GM19238 (cell line): ENCODE measurements around the gene OR2T8.

Experiments
- DNase-seq: peaks from one replicate; pipeline ENCODE4 v3.0.0; 2011; ENCODE audit warnings: low spot score; ENCODE audit not compliant: insufficient read length

The OR2T8 gene

DNA sequence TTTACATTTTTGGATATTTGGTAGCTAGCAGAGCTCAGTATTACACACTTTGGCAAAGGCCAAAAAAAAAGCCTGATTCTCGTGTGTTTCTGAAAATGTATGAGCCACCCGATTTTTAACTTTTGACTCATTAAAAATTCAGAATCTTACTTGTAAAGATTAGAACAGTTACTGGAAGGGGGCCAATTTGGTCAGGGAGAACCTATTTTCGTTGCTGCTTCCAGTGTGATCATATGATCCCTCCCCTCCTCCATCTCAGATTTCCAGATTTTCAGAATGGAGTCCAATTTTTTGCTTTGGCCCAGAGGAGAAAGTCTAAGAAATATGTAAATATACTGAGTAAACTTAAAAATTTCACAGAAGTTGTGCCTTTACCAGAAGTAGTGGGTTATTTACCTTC lies 41.7 kb downstream of the OR2T8 start:
- no peak for DNase-seq

DNA sequence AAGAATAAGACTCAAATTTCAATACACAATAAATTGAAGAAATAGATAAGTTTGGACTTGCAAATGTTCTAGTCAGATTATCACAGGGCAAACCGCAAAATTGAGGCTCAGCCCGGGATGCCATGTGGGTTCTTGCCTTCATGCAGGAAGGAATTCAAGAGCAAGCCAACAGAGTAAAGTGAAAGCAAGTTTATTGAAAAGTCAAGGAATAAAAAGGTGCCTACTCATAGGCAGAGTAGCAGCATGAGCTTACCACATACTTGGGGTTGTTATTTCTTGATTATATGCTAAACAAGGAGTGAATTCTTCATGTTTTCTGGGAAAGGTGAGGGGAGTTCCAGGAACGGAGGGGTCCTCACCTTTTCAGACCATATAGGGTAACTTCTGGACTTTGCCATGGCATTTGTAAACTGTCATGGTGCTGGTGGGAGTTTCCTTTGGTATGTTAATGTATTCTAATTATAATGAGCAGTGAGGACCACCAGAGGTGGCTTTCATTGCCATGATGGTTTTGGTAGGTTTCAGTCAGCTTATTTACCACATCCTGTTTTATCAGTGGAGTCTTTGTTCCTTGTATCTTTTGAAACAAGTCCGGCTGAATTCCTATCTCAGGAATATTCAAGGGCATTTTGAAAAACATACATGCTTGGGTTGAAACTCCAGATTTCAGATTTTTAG lies 43.0 kb downstream of the OR2T8 start:
- no peak for DNase-seq

DNA sequence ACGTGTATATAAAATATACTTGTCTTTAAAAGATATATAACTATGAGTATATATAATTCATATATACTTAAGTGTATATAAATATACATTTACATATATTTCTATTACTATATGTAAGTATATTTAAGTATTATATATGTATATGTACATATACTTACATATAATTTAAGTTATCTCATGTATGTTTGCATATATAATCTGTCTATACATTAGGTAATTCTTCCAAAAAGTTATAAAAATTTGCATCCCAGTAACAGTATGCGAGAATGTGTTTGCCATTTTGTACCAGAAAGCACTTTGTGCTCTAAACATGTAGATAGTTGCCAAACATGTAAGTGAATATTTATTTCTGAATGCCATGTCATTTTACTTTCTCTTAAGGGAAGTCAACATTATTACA lies 44.9 kb downstream of the OR2T8 start, which contains the start of gene OR2AK2:
OR2AK2 (plus strand) TSS at position 301 of the 400 bp plus-strand sequence. CDS start 144 bp downstream, outside the sequence.
- no peak for DNase-seq

DNA sequence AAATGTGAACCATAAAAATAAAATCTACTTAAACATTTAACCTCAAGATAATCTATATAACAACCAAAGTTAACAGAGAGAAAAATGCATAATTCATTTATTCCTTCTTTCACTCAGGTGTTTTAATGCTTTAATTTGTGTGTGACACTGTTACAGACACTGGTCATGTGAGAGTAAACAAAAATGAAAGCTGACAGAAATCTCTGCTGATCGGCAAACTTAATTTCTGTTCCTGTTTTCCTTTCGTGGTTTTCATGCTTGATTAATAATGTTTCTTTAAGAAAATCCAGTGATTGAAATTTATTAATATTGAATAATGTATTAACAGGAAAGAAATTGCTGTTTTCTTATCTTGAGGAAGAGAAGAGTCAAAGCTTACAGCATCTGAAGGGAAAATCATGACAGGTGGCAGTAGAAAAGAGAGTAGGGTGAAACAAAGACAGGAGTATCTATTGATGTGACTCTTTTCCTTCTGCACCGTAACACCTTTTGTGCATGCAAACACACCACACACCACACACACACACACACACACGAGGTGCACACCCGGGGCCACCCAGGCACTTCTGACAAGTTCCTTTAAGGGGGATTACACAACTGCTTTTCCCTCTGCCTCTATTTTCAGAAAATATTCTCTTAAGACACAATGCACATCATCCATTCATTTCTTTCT lies 46.6 kb downstream of the OR2T8 start:
- DNase-seq = no peak
